Activated CD8-positive, alpha-beta memory T cell treated with anti-CD3 and anti-CD28 coated beads, Interleukin-2, amount 50 U/mL, for 24 hours (primary cell): ENCODE results near the gene ITGB5.

Experiments
- DNase-seq: peaks from one replicate; pipeline ENCODE4 v3.0.0-alpha.2; 2020; ENCODE audit errors: extremely low read depth

The ITGB5 gene

GRCh38 chr3:124867511-124867910, 19.7 kb downstream of the ITGB5 start:
- DNase-seq, result no peak

DNA sequence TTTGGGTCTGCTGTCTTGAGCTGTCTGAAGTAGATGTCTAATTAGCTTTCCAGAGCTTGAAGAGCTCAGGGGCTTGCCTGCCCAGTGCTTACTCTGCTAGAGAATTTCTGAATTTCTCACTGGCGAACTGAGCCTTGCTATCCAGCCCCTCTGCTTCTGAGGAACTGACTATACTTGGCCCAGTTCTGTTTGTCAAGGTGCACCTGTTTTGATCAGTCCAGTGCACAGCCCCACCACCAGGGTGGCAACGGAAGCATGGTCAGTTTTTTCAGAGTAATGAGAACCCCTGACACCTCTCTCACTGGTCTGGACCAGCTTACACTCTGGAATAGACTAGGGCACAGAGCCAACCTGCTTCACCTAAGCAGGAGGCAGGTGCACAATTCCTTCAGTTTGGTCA, 25.2 kb downstream of the ITGB5 start:
- no peak for DNase-seq

GRCh38 chr3:124861041-124861440, 26.1 kb downstream of the ITGB5 start:
- DNase-seq, result no peak

GRCh38 chr3:124860599-124860998, 26.6 kb downstream of the ITGB5 start:
- no peak for DNase-seq

GRCh38 chr3:124859025-124859424, 28.1 kb downstream of the ITGB5 start:
- no peak for DNase-seq

DNA sequence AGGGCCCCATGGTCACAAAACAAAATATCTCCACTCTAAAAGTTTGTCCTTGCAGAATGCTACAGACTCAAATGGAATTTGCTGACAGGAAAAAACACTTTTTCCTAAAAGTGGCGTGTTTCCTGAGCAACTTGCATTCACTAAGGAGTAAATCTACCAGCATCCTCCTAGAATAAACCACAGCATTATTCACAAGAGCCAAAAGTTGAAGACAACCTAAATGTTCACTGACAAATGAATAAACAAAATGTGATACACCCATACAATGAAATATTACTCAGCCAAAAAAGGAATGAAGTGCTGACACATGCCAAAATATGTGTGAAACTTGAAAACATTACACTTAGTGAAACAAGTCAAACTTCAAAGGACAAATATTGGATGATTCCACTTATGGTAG, 28.9 kb downstream of the ITGB5 start:
- DNase-seq, result no peak

DNA sequence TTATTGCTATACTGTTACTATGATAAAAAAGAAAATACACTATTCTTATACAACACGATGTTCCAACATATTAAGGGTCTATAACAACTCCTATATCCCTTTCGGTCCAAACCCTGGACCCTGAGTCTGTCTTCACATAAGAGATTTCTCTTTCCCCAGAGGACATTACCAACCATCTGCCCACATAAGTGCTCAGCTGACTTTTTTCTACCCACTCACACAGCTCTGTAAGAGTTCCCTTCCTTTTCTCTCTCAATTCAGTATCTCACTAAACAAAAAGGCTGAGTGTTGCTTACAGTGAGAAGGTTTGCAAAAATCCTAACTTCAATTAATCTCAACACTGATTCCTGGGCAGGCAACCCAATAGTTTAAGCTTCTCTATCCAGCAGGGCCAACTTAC, 30.5 kb downstream of the ITGB5 start:
- DNase-seq, result no peak

GRCh38 chr3:124854009-124854408, 33.2 kb downstream of the ITGB5 start:
- DNase-seq, result no peak

- no peak for DNase-seq
Observed at GRCh38 chr3:124853446-124853845, 33.7 kb downstream of the ITGB5 start.

- no peak for DNase-seq
Observed at GRCh38 chr3:124851905-124852304, 35.3 kb downstream of the ITGB5 start.

- no peak for DNase-seq
Observed at GRCh38 chr3:124851136-124851535, 36.0 kb downstream of the ITGB5 start.

GRCh38 chr3:124850633-124851032, 36.5 kb downstream of the ITGB5 start:
- no peak for DNase-seq

GRCh38 chr3:124850212-124850611, 37.0 kb downstream of the ITGB5 start:
- DNase-seq, result no peak

- DNase-seq, result no peak
Observed at GRCh38 chr3:124848300-124848699, 38.9 kb downstream of the ITGB5 start.

DNA sequence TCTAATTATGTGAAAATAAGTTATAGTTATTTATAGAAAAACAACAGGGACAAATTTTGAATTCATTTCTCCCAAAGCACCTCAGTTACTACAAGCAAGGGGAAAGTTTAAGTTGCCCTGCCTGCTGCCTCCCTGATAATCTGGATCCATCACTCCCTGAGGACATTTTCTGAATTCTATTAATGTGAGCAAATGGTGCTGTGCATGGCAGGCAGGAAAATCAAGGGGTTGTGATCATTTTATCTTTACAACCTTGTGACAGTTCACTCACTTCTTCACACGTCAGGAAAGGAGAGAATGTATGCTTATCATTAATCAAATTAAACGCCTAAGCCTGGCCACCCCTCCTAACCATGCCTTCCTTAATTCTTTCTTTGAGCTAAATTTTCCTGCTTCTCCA, 39.3 kb downstream of the ITGB5 start:
- no peak for DNase-seq

- DNase-seq, result no peak
Observed at GRCh38 chr3:124847051-124847450, 40.1 kb downstream of the ITGB5 start.

GRCh38 chr3:124846189-124846588, 41.0 kb downstream of the ITGB5 start:
- DNase-seq, result no peak

DNA sequence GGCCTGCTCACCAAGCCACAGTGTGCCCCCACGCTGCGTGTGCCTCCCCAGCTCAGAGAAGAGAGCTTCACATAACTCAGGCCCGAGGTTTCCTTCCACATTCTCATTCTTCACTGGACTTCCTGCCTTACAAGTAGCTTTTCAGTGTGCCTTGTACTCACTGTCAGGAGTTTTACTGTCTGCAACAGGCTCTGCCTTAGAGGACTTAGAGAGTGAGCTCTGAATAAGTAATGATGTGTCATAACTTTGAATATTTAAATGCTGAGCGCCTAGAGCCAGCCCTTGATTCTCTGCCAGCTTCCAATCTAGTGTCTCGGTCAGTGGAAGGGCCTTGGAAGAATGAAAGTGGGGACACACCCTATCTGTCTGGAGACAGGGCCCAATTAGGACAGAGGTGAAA, 41.8 kb downstream of the ITGB5 start:
- no peak for DNase-seq

DNA sequence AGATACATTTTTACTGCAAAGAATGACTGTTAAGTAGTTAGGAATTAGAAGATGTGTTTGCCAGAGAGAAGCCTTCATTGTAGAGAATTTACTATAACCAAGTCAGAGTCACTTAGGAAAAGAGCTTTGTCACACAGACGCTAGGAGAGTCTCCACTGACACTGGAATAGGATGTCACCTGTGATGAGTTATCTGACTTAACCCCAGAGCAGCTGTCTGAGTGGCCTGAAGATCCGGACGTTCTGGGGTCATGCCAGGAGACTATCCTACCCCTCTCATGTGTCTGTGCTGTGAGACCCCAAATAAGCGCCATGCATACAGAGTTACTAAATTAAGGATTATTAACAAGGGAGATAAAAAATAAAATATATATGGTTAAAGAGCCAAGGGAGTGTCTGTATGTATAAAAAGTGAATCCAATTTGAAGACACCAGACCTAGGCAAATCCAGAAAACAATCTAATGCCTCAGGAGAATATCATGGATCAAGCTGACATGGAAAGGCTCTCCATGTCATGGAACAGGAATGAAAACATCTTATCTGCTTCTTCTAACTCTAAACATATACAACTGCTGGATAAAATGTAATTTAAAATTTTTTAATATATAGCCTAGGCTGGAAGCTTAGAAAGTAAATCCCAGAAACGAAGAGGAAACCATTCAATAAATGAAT, 43.5 kb downstream of the ITGB5 start:
- DNase-seq, result no peak

GRCh38 chr3:124843047-124843446, 44.1 kb downstream of the ITGB5 start:
- no peak for DNase-seq

DNA sequence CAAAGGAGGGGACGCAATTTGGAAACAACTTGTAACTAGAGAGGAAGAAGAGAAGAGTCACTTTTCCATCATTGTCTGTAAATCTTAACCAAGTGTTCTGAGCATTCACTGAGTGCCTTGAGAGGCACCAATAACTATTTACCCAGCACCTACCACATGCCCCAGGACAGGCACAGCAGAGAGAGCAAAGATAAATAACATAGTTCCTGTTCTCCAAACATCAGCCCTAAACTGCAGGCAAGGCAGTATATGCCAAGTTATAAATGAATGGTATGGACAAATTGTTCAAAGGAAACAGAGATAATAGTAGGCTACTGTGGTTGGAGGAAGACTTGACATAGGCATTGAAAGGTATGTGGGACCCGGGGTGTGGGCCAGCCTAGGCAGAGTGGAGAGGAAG, 45.6 kb downstream of the ITGB5 start:
- no peak for DNase-seq

DNA sequence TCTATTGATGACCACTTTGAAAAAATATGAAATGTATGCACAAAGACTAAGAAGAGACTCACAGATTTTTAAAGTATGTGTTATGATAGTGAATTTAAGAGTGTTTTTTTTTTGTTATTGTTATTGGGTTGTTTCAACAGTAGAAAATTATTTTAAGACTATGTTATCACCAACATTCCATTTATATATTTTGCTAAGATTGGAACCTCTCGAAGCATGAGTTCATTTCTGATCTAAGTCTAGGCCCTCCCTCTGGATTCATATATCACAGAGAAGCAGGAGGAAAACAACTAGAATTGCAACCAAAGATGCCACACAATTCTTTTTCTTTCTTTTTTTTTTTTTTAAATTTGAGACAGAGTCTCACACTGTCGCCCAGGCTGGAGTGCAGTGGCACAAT, 46.8 kb downstream of the ITGB5 start:
- no peak for DNase-seq

GRCh38 chr3:124839896-124840295, 47.3 kb downstream of the ITGB5 start:
- no peak for DNase-seq

DNA sequence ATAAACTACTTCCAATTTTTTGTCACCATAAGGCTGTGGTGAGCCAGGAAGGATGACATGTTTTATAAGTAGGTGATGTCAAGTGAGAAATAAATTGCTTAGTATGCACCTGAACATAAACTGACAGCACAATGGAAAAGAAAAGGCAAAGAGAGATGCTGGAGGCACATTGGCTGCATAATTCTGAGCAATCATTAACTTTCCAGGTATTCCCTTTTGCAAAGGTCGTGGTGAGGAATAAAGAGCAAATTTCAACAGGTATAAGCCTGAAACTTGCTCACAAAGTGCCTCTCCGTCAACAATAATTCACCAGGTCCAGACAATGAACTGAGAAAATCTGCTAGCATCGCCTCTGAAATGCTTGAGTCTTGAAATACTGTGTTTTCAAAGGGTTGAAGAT, 48.2 kb downstream of the ITGB5 start:
- DNase-seq, result no peak
